ENCODE data around the gene FSTL5.

DNA sequence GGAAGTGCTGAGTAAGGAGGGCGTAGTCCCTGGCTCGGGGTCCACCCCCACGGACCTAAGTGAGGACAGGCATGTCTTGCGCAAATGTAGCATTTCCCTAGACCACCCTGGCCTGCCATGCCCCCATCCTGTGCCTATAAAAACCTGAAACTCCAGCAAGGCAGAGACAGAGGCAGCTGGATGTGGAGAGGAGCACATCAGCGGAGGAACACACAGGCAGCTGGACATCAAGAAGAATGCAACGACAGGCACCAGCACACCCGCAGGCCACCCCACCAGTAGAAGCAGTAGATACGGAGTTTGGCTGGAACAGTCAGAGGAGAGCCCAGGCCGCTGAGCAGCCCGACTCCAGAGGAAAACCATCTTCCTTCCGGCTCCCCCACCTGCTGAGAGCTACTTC, 345.9 kb downstream of the FSTL5 start:
- TF ChIP-seq, protein P1, sequence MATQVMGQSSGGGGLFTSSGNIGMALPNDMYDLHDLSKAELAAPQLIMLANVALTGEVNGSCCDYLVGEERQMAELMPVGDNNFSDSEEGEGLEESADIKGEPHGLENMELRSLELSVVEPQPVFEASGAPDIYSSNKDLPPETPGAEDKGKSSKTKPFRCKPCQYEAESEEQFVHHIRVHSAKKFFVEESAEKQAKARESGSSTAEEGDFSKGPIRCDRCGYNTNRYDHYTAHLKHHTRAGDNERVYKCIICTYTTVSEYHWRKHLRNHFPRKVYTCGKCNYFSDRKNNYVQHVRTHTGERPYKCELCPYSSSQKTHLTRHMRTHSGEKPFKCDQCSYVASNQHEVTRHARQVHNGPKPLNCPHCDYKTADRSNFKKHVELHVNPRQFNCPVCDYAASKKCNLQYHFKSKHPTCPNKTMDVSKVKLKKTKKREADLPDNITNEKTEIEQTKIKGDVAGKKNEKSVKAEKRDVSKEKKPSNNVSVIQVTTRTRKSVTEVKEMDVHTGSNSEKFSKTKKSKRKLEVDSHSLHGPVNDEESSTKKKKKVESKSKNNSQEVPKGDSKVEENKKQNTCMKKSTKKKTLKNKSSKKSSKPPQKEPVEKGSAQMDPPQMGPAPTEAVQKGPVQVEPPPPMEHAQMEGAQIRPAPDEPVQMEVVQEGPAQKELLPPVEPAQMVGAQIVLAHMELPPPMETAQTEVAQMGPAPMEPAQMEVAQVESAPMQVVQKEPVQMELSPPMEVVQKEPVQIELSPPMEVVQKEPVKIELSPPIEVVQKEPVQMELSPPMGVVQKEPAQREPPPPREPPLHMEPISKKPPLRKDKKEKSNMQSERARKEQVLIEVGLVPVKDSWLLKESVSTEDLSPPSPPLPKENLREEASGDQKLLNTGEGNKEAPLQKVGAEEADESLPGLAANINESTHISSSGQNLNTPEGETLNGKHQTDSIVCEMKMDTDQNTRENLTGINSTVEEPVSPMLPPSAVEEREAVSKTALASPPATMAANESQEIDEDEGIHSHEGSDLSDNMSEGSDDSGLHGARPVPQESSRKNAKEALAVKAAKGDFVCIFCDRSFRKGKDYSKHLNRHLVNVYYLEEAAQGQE (IDR thresholded peaks at IDR 0.05; ENCODE audit: low read depth): no peak
- TF ChIP-seq FOXM1 (IDR thresholded peaks at IDR 0.05; ENCODE audit: borderline replicate concordance, low read depth) (no peak), CREB1 (IDR thresholded peaks at IDR 0.05; ENCODE audit: low read depth) (no peak), YY1 (IDR thresholded peaks at IDR 0.05; ENCODE audit: low read depth) (no peak), NFIC (IDR thresholded peaks at IDR 0.05) (no peak), EP300 (IDR thresholded peaks at IDR 0.05; ENCODE audit: borderline replicate concordance) (no peak), ZBTB7A (IDR thresholded peaks at IDR 0.05; ENCODE audit: low read depth) (no peak), CEBPB (IDR thresholded peaks at IDR 0.05) (no peak), TCF12 (IDR thresholded peaks at IDR 0.05; ENCODE audit: low read depth) (no peak), RAD21 (IDR thresholded peaks at IDR 0.05; ENCODE audit: low read depth) (no peak)

Data from Ishikawa (cell line).